ENCODE results near the gene TSPAN14.
A peak's percentile ranks its signal among the peaks of the same experiment; 100 is the strongest.

Gene TSPAN14

DNA sequence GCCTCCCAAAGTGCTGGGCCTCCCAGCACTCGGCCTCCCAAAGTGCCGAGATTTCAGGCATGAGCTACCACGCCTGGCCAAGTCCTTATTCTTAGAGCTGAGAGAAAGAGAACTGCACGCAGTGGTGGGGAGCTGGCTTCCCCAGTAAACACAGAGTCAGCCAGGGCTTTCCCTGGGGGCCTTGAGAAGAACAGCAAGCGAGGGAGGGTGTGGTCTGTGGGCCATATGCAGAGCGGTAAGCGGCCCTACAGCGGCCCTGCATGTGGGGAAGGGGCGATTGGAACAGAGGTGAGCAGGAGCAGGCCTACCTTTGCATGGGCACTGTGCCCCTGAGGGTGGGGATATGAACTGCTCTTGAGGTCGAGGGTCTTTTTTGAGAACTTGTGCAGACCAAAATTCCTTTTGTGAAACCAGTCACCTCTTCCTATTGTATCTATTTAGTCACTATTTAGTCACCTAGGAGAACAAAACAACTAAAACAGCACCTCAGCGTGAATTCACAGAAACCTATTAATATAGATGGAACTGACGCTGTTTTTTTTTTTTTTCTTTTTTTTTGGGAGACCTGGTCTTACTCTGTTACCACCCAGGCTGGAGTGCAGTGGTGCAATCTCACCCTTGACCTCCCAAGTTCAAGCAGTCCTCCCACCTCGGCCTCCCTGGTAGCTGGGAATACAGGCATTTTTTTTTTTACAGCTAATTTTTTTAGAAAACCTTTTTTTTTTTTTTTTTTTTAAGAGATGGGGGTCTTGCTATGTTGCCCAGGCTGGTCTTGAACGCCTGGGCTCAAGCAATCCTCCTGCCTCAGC lies 46.7 kb downstream of the TSPAN14 start:
- Histone ChIP-seq H3K4me1 (ENCODE audit: insufficient read depth, low read length, severe bottlenecking) (peaks cover 55% of the 10 kb centered on the region), H3K4me2 (ENCODE audit: low read length) (no peak overlapping the region; the same call in 1 of the 2 replicates), H3K36me3 (ENCODE audit: insufficient read depth, low read length) (peaks cover 17% of the 10 kb centered on the region; the same call in 1 of the 2 replicates), H3K9me3 (ENCODE audit: low read length) (0 out of 2 replicates have a peak, but pooled peaks cover 4% of the 10 kb centered on the region), H3K9ac (ENCODE audit: low read length) (no peak overlapping the region; the same call in 1 of the 2 replicates), H3K27ac (ENCODE audit: low read depth, low read length, poor library complexity, severe bottlenecking) (peak overlapping the region; percentile 68), H3K79me2 (ENCODE audit: insufficient read depth, low read length) (peaks cover 9% of the 10 kb centered on the region; the same call in 1 of the 2 replicates), H3K9me2 (ENCODE audit: low read depth, low read length) (no peaks in the 10 kb centered on the region), H3K27me3 (ENCODE audit: insufficient read depth, low read length) (no peaks in the 10 kb centered on the region), H2AFZ (ENCODE audit: low read length) (no peak overlapping the region), H3K4me3 (ENCODE audit: low read depth, low read length, poor library complexity, severe bottlenecking) (no peak overlapping the region), H4K20me1 (ENCODE audit: insufficient read depth, low read length) (no peaks in the 10 kb centered on the region), H3F3A (ENCODE audit: insufficient read depth, low read length) (no peaks in the 10 kb centered on the region)
- no peak for TF ChIP-seq EZH2 (IDR thresholded peaks at IDR 0.05; ENCODE audit: borderline replicate concordance, low read length)
- TF ChIP-seq CTCF (IDR thresholded peaks at IDR 0.05; ENCODE audit: low read length): no peak

DNA sequence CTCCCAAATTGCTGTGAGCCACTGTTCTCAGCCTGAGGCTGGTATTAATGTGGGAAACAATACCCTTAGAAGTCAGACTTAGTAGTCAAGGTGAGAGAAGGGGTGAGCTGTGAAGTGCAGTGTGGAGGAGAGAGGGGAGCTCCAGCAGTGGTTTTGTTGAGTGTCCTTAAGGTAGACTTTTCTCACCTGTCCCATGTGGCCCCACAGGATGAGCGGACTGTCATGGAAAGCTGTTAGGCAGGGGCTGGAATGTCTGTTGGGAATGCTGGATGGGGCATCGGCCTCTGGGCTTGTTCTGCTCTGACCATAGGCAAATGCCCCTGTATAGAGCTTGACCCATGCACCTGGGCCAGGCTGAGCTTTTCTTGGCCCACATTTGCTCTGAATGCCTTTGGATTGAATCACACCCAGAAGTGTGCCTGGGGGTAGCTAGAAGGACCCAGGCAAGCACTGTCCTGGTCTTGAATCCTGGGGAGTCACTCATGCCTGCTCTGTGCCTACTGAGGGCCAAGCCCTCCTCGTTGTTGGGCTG lies 47.3 kb downstream of the TSPAN14 start:
- H3K4me2 ChIP-seq (ENCODE audit: low read length): no peak overlapping the region
- H3K4me3 ChIP-seq (ENCODE audit: low read depth, low read length, poor library complexity, severe bottlenecking): no peak overlapping the region
- H3K9ac ChIP-seq (ENCODE audit: low read length): no peak overlapping the region
- TF ChIP-seq EZH2 (IDR thresholded peaks at IDR 0.05; ENCODE audit: borderline replicate concordance, low read length): no peak
- TF ChIP-seq CTCF (IDR thresholded peaks at IDR 0.05; ENCODE audit: low read length): no peak
- H3K79me2 ChIP-seq (ENCODE audit: insufficient read depth, low read length): 0 out of 2 replicates have a peak, but pooled peaks cover 3% of the 10 kb centered on the region
- peak overlapping the region; percentile 68 for H3K27ac ChIP-seq (ENCODE audit: low read depth, low read length, poor library complexity, severe bottlenecking)
- H3K27me3 ChIP-seq (ENCODE audit: insufficient read depth, low read length): no peaks in the 10 kb centered on the region
- peaks cover 55% of the 10 kb centered on the region for H3K4me1 ChIP-seq (ENCODE audit: insufficient read depth, low read length, severe bottlenecking)
- no peak overlapping the region for H2AFZ ChIP-seq (ENCODE audit: low read length)
- H3F3A ChIP-seq (ENCODE audit: insufficient read depth, low read length): no peaks in the 10 kb centered on the region
- H3K9me3 ChIP-seq (ENCODE audit: low read length): 0 out of 2 replicates have a peak, but pooled peaks cover under 1% of the 10 kb centered on the region
- peaks cover 12% of the 10 kb centered on the region; the same call in 1 of the 2 replicates for H3K36me3 ChIP-seq (ENCODE audit: insufficient read depth, low read length)
- no peaks in the 10 kb centered on the region for H3K9me2 ChIP-seq (ENCODE audit: low read depth, low read length)
- no peaks in the 10 kb centered on the region for H4K20me1 ChIP-seq (ENCODE audit: insufficient read depth, low read length)

GRCh38 chr10:80501913-80502521 lies 47.9 kb downstream of the TSPAN14 start:
- H3K4me2 ChIP-seq (ENCODE audit: low read length): no peak overlapping the region
- peaks cover 55% of the 10 kb centered on the region for H3K4me1 ChIP-seq (ENCODE audit: insufficient read depth, low read length, severe bottlenecking)
- 0 out of 2 replicates have a peak, but pooled peaks cover under 1% of the 10 kb centered on the region for H3K79me2 ChIP-seq (ENCODE audit: insufficient read depth, low read length)
- H3K9me2 ChIP-seq (ENCODE audit: low read depth, low read length): no peaks in the 10 kb centered on the region
- no peak overlapping the region for H3K4me3 ChIP-seq (ENCODE audit: low read depth, low read length, poor library complexity, severe bottlenecking)
- no peaks in the 10 kb centered on the region for H4K20me1 ChIP-seq (ENCODE audit: insufficient read depth, low read length)
- peak overlapping the region; percentile 68 for H3K27ac ChIP-seq (ENCODE audit: low read depth, low read length, poor library complexity, severe bottlenecking)
- no peaks in the 10 kb centered on the region for H3K27me3 ChIP-seq (ENCODE audit: insufficient read depth, low read length)
- no peak overlapping the region for H3K9ac ChIP-seq (ENCODE audit: low read length)
- no peaks in the 10 kb centered on the region for H3F3A ChIP-seq (ENCODE audit: insufficient read depth, low read length)
- H3K36me3 ChIP-seq (ENCODE audit: insufficient read depth, low read length): peaks cover 12% of the 10 kb centered on the region; the same call in 1 of the 2 replicates
- no peak overlapping the region for H2AFZ ChIP-seq (ENCODE audit: low read length)
- no peak for TF ChIP-seq EZH2 (IDR thresholded peaks at IDR 0.05; ENCODE audit: borderline replicate concordance, low read length)
- no peak for TF ChIP-seq CTCF (IDR thresholded peaks at IDR 0.05; ENCODE audit: low read length)
- no peaks in the 10 kb centered on the region for H3K9me3 ChIP-seq (ENCODE audit: low read length)

All from OCI-LY1 (cell line).